ENCODE results near the gene BCAM.

DNA sequence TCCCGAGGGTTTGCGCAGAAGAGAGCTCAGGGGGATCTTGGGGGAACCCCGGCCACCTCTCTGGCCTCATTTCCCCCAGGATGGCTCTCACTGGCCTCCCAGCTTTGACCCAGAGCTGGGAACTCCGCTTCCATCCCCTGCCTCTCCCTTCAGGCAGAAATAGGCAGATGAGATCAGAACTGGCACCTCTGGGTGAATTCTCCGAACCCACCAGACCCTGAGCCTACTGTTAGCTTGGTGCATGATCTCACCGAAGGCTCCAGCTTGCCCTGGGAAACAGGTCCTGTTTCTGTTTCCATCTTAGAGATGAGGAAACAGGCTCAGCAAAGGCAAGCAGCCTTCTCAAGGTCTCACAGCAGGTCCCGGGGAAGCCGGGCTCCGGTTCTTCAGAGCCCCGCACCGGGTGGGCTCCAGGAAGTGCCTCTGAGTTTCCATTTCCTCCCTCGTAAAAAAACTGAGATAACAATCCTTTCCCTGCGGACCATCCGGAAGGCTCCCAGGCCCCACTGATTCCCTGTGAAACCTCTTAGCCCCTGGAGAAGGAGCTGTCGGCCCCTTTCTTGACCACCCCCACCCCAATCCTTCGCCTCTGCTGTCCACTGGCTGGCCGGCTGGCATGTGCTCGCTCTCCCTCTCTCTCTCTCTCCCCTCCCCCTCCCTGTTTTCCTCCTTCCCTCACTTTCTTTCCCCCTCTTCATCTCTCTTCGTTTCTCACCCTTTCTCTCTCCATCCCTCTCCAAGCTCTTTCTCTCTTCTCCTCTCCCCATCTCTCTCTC is 39.3 kb downstream of the BCAM start:
- TF ChIP-seq, protein P1, sequence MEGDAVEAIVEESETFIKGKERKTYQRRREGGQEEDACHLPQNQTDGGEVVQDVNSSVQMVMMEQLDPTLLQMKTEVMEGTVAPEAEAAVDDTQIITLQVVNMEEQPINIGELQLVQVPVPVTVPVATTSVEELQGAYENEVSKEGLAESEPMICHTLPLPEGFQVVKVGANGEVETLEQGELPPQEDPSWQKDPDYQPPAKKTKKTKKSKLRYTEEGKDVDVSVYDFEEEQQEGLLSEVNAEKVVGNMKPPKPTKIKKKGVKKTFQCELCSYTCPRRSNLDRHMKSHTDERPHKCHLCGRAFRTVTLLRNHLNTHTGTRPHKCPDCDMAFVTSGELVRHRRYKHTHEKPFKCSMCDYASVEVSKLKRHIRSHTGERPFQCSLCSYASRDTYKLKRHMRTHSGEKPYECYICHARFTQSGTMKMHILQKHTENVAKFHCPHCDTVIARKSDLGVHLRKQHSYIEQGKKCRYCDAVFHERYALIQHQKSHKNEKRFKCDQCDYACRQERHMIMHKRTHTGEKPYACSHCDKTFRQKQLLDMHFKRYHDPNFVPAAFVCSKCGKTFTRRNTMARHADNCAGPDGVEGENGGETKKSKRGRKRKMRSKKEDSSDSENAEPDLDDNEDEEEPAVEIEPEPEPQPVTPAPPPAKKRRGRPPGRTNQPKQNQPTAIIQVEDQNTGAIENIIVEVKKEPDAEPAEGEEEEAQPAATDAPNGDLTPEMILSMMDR (IDR thresholded peaks at IDR 0.05) = no peak
- no peak for TF ChIP-seq ZFX (IDR thresholded peaks at IDR 0.05; ENCODE audit: borderline replicate concordance)
